LNCAP (cell line): Measurements from ENCODE around the gene AFF1.

Experiments used
- TF ChIP-seq, protein P1 (sequence below): fragments of 450-650 bp; IDR thresholded peaks from 2 replicates; pipeline ENCODE4 v1.5.1; 2017; ENCODE audit warnings: mild to moderate bottlenecking

Gene AFF1

DNA sequence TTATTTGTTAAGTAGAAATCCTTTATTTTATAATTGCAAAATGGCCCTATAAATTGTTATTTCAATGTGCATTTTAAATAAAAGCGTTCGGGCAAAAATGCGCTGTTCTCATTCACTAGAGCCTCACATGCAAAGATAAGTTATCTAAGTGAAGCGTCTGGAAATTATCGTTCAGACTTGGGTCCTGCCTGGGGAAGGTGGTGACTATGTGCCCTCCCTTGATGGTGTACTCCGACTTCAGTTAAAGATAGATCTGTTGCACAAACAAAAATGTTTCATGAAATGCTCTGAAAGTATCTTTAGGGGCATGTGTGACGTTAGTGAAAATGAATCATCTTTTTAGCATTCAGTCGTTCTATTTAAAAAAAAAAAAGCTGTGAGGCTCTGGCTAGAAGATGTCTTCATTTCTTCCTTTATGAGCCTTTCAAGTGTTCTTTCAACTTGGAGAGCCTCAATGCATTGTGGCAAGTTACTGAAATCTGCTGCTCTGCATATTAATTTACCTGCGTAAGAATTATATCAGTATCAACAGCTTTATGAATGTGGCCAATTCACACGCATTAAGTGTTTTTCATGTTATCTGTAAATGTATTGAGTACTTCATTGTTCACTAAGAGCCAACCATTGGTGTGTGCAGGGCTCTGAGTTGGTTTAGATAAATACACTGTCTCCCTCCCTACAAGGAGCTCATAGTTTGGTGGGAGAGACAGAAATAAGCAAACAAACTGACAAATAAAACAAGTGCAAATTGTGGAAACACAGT lies 83.0 kb downstream of the AFF1 start:
- TF ChIP-seq, protein P1, sequence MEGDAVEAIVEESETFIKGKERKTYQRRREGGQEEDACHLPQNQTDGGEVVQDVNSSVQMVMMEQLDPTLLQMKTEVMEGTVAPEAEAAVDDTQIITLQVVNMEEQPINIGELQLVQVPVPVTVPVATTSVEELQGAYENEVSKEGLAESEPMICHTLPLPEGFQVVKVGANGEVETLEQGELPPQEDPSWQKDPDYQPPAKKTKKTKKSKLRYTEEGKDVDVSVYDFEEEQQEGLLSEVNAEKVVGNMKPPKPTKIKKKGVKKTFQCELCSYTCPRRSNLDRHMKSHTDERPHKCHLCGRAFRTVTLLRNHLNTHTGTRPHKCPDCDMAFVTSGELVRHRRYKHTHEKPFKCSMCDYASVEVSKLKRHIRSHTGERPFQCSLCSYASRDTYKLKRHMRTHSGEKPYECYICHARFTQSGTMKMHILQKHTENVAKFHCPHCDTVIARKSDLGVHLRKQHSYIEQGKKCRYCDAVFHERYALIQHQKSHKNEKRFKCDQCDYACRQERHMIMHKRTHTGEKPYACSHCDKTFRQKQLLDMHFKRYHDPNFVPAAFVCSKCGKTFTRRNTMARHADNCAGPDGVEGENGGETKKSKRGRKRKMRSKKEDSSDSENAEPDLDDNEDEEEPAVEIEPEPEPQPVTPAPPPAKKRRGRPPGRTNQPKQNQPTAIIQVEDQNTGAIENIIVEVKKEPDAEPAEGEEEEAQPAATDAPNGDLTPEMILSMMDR = no peak

DNA sequence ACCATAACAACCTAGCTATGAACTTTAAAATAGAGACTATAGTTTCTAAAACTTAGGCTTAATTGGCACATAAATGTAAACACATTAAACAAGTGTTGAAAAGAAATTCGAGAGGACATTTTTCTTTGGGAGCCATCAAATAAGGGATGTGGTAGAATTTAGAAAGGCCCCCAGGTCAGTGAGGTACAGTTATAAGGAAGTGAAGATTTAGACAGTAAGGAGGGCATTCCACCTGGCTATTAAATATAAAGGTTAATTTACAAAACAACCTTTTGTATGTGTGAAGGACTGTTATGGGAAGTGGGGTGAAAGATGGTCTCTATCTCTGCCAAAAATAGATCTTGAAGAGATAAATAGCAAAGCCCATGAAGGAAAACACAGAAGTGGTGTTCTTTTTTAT lies 83.9 kb downstream of the AFF1 start:
- TF ChIP-seq, protein P1 = no peak

GRCh38 chr4:87019246-87019791 lies 84.5 kb downstream of the AFF1 start:
- TF ChIP-seq, protein P1 = no peak

GRCh38 chr4:87019898-87020297 lies 85.1 kb downstream of the AFF1 start:
- TF ChIP-seq, protein P1 = no peak

GRCh38 chr4:87024201-87024600 lies 89.4 kb downstream of the AFF1 start:
- TF ChIP-seq, protein P1 = no peak

GRCh38 chr4:87025023-87025613 lies 90.3 kb downstream of the AFF1 start:
- TF ChIP-seq, protein P1 = no peak

GRCh38 chr4:87025614-87026041 lies 90.8 kb downstream of the AFF1 start:
- TF ChIP-seq, protein P1 = no peak
